Loucy (cell line): Measurements from ENCODE around the gene CYFIP2.

Source experiments
- H2AFZ ChIP-seq: fragments of 200-600 bp; sonication (generic); 2 replicates; pipeline ENCODE4 v1.6.0; 2016; ENCODE audit warnings: antibody characterized with exemption, mild to moderate bottlenecking, low read length, moderate library complexity
- H3F3A ChIP-seq: fragments of 200-600 bp; 2 replicates; pipeline ENCODE4 v1.6.0; 2016; ENCODE audit warnings: antibody characterized with exemption, low read depth, mild to moderate bottlenecking
- H3K27me3 ChIP-seq: fragments of 200-600 bp; sonication (generic); 2 replicates; pipeline ENCODE4 v1.6.1; 2014; ENCODE audit warnings: low read length, mild to moderate bottlenecking; ENCODE audit not compliant: insufficient read depth, poor library complexity, severe bottlenecking
- H3K36me3 ChIP-seq: fragments of 200-600 bp; sonication (generic); 2 replicates; pipeline ENCODE4 v1.6.1; 2016; ENCODE audit warnings: low read length; ENCODE audit not compliant: insufficient read depth
- H3K4me1 ChIP-seq: fragments of 200-600 bp; sonication (generic); 2 replicates; pipeline ENCODE4 v1.5.1; 2014; ENCODE audit warnings: low read length, mild to moderate bottlenecking; ENCODE audit not compliant: insufficient read depth, poor library complexity, severe bottlenecking
- H3K4me2 ChIP-seq: fragments of 200-600 bp; sonication (generic); 2 replicates; pipeline ENCODE4 v1.6.0; 2014; ENCODE audit warnings: antibody characterized with exemption, low read length, low read depth, mild to moderate bottlenecking; ENCODE audit not compliant: poor library complexity, severe bottlenecking
- H3K4me3 ChIP-seq: fragments of 200-600 bp; sonication (generic); 2 replicates; pipeline ENCODE4 v1.5.1; 2014; ENCODE audit warnings: low read length, mild to moderate bottlenecking, mixed read lengths; ENCODE audit not compliant: poor library complexity, severe bottlenecking
- H3K79me2 ChIP-seq: fragments of 200-600 bp; sonication (generic); 2 replicates; pipeline ENCODE4 v1.6.1; 2014; ENCODE audit warnings: low read length; ENCODE audit not compliant: insufficient read depth
- H3K9ac ChIP-seq: fragments of 200-600 bp; sonication (generic); 2 replicates; pipeline ENCODE4 v1.6.0; 2014; ENCODE audit warnings: mild to moderate bottlenecking, low read depth, low read length, moderate library complexity; ENCODE audit not compliant: poor library complexity, severe bottlenecking
- H3K9me2 ChIP-seq: fragments of 200-600 bp; sonication (generic); replicated peaks from 2 replicates; pipeline ENCODE4 v1.6.1; 2016; ENCODE audit warnings: low read depth, low read length, mixed read lengths
- H3K9me3 ChIP-seq: fragments of 200-600 bp; sonication (generic); 2 replicates; pipeline ENCODE4 v1.6.1; 2014; ENCODE audit warnings: mild to moderate bottlenecking, antibody characterized with exemption, low read length, low read depth; ENCODE audit not compliant: insufficient read depth
- H4K20me1 ChIP-seq: fragments of 200-600 bp; sonication (generic); 2 replicates; pipeline ENCODE4 v1.6.0; 2014; ENCODE audit warnings: antibody characterized with exemption, low read length, mild to moderate bottlenecking; ENCODE audit not compliant: insufficient read depth, poor library complexity, severe bottlenecking
- CTCF ChIP-seq: fragments of 200-600 bp; sonication (generic); conservative IDR thresholded peaks from 2 replicates; pipeline ENCODE4 v1.5.1; 2014; ENCODE audit warnings: mild to moderate bottlenecking, antibody characterized with exemption, low read length
- EZH2phosphoT487 ChIP-seq: fragments of 200-600 bp; IDR thresholded peaks from 2 replicates; pipeline ENCODE4 v1.6.1; 2018; ENCODE audit warnings: antibody characterized with exemption, mild to moderate bottlenecking, moderate library complexity, borderline replicate concordance

Gene CYFIP2

GRCh38 chr5:157389103-157389502, 123.2 kb downstream of the CYFIP2 start:
- Histone ChIP-seq H3K79me2 (no peaks in the 10 kb centered on the region), H3K4me3 (no peak overlapping the region), H3K9me2 (no peaks in the 10 kb centered on the region), H3K36me3 (peaks cover 66% of the 10 kb centered on the region; the same call in 1 of the 2 replicates), H3K9me3 (no peaks in the 10 kb centered on the region), H4K20me1 (no peaks in the 10 kb centered on the region), H3K4me2 (no peak overlapping the region), H3K9ac (no peak overlapping the region), H3F3A (no peaks in the 10 kb centered on the region), H3K4me1 (no peaks in the 10 kb centered on the region), H2AFZ (no peak overlapping the region), H3K27me3 (no peaks in the 10 kb centered on the region)
- TF ChIP-seq CTCF (no peak), EZH2phosphoT487 (no peak)

DNA sequence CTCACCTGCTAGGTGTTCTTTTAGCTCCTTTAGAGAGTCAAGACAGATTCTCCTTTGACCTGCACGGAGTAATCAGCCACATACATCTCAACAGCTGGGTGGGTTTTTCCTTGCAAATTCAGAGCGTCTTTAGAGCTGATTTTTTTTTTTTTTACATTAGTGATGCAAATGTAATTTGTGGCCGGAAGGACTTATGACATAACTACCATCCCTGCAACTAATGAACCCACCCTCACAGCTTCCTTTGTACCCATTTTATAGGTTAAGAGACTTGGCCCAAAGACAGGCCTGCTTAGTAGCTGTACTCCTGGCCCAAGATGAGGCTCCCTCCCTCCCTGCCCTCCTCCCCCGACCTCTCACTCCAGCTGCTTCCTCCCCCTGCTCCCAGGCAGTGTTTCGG, 124.2 kb downstream of the CYFIP2 start:
- Histone ChIP-seq H3K4me2 (no peak overlapping the region), H3K4me1 (no peaks in the 10 kb centered on the region)

GRCh38 chr5:157390551-157391297, 124.8 kb downstream of the CYFIP2 start:
- no peaks in the 10 kb centered on the region for H3K9me3 ChIP-seq
- H3F3A ChIP-seq, result no peaks in the 10 kb centered on the region
- no peaks in the 10 kb centered on the region for H3K79me2 ChIP-seq
- H3K27me3 ChIP-seq, result no peaks in the 10 kb centered on the region
- H2AFZ ChIP-seq, result no peak overlapping the region
- no peak overlapping the region for H3K4me2 ChIP-seq
- no peaks in the 10 kb centered on the region for H4K20me1 ChIP-seq
- H3K4me1 ChIP-seq, result no peaks in the 10 kb centered on the region
- H3K9me2 ChIP-seq, result no peaks in the 10 kb centered on the region
- H3K4me3 ChIP-seq, result no peak overlapping the region
- H3K9ac ChIP-seq, result no peak overlapping the region
- TF ChIP-seq CTCF (no peak), EZH2phosphoT487 (no peak)
- H3K36me3 ChIP-seq, result peaks cover 53% of the 10 kb centered on the region; the same call in 1 of the 2 replicates

More for the DNA sequence above, 124.2 kb downstream of the CYFIP2 start:
- Histone ChIP-seq H4K20me1 (no peaks in the 10 kb centered on the region), H3K9ac (no peak overlapping the region), H3K9me3 (no peaks in the 10 kb centered on the region), H3K36me3 (peaks cover 59% of the 10 kb centered on the region; the same call in 1 of the 2 replicates), H3K27me3 (no peaks in the 10 kb centered on the region), H2AFZ (no peak overlapping the region), H3K79me2 (no peaks in the 10 kb centered on the region), H3F3A (no peaks in the 10 kb centered on the region), H3K9me2 (no peaks in the 10 kb centered on the region), H3K4me3 (no peak overlapping the region)
- TF ChIP-seq CTCF (no peak), EZH2phosphoT487 (no peak)
